HG02943 (cell line): ENCODE measurements around the gene SOBP.

Experiments
- ATAC-seq: cut with Tn5 transposase; IDR thresholded peaks from one replicate; pipeline ENCODE4 v1.9.1; 2021; ENCODE audit warnings: mild to moderate bottlenecking, low read depth, moderate library complexity; ENCODE audit not compliant: unreplicated experiment

The SOBP gene

GRCh38 chr6:107707346-107708275, 217.7 kb downstream of the SOBP start:
- ATAC-seq: no peak

- no peak for ATAC-seq
Measured at GRCh38 chr6:107708435-107708834, 218.5 kb downstream of the SOBP start.

GRCh38 chr6:107709341-107709740, 219.4 kb downstream of the SOBP start:
- no peak for ATAC-seq
